Mucosa of rectum (tissue), 2 donors: Measurements from ENCODE around the gene POC1A.
"Not testable (repeated sequence)": the region's sequence is repeated elsewhere in the genome, so short reads cannot be mapped to it uniquely, and the experiment has no call there.

Experiments
- H3K27ac ChIP-seq, 2 donors: one replicate each; pipeline ENCODE4 v1.7.0; 2013; ENCODE audit warnings: inconsistent platforms in 2 of 2, low read depth in 2 of 2, low read length in 2 of 2
- H3K27me3 ChIP-seq, 2 donors: one replicate each; pipeline ENCODE4 v1.7.0; 2013; ENCODE audit warnings: low read length in 2 of 2; ENCODE audit not compliant: control insufficient read depth in 2 of 2, insufficient read depth in 2 of 2
- H3K36me3 ChIP-seq, 2 donors: one replicate each; pipeline ENCODE4 v1.7.0; 2013; ENCODE audit warnings: low read length in 2 of 2; ENCODE audit not compliant: control insufficient read depth in 2 of 2, insufficient read depth in 2 of 2
- H3K4me1 ChIP-seq, 2 donors: one replicate each; pipeline ENCODE4 v1.7.0; 2013; ENCODE audit warnings: low read length in 2 of 2, mild to moderate bottlenecking in 1 of 2; ENCODE audit not compliant: control insufficient read depth in 2 of 2, insufficient read depth in 2 of 2
- H3K4me3 ChIP-seq, 2 donors: one replicate each; pipeline ENCODE4 v1.7.0; 2013; ENCODE audit warnings: low read length in 2 of 2
- H3K9ac ChIP-seq, 2 donors: one replicate each; pipeline ENCODE4 v1.7.0; 2013; ENCODE audit warnings: low read length in 2 of 2, low read depth in 1 of 2, mild to moderate bottlenecking in 1 of 2
- H3K9me3 ChIP-seq, 2 donors: one replicate each; pipeline ENCODE4 v1.7.0; 2013; ENCODE audit warnings: low read length in 2 of 2; ENCODE audit not compliant: control insufficient read depth in 2 of 2
- donor health status: healthy.
- donor health status: Normal muscosa, but diverticular disease.

Gene POC1A

GRCh38 chr3:52052831-52053306 is 101.4 kb downstream of the POC1A start:
- no peaks in the 10 kb centered on the region for H3K27me3 ChIP-seq
- peak overlapping the region; percentile 45 to 52 for H3K9ac ChIP-seq
- peaks cover 34 to 46% of the 10 kb centered on the region in 2 donors for H3K4me1 ChIP-seq
- peak overlapping the region; percentile 71 to 82 for H3K27ac ChIP-seq
- H3K4me3 ChIP-seq: peak overlapping the region; percentile 30 to 61
- H3K36me3 ChIP-seq: peaks cover 17 to 29% of the 10 kb centered on the region in 2 donors
- no peaks in the 10 kb centered on the region for H3K9me3 ChIP-seq

- peaks cover 17 to 29% of the 10 kb centered on the region in 2 donors for H3K36me3 ChIP-seq
- H3K27me3 ChIP-seq: no peaks in the 10 kb centered on the region
- H3K4me1 ChIP-seq: peaks cover 29 to 35% of the 10 kb centered on the region in 2 donors
- H3K9ac ChIP-seq: no peak overlapping the region
- no peaks in the 10 kb centered on the region for H3K9me3 ChIP-seq
- H3K27ac ChIP-seq: peak overlapping the region in 1 of 2 donors; percentile 82
- H3K4me3 ChIP-seq: no peak overlapping the region
Observed at GRCh38 chr3:52051444-52051843, 102.8 kb downstream of the POC1A start.

GRCh38 chr3:52050571-52050970 is 103.7 kb downstream of the POC1A start:
- Histone ChIP-seq H3K36me3 (peaks cover 17 to 29% of the 10 kb centered on the region in 2 donors), H3K9me3 (no peaks in the 10 kb centered on the region), H3K4me1 (peaks cover 29 to 35% of the 10 kb centered on the region in 2 donors), H3K4me3 (no peak overlapping the region), H3K27ac (no peak overlapping the region), H3K27me3 (no peaks in the 10 kb centered on the region), H3K9ac (no peak overlapping the region)

- Histone ChIP-seq H3K4me1 (peaks cover 25 to 30% of the 10 kb centered on the region in 2 donors), H3K27me3 (no peaks in the 10 kb centered on the region), H3K9me3 (no peaks in the 10 kb centered on the region), H3K9ac (no peak overlapping the region), H3K4me3 (no peak overlapping the region), H3K27ac (no peak overlapping the region), H3K36me3 (peaks cover 17 to 29% of the 10 kb centered on the region in 2 donors)
Observed at GRCh38 chr3:52049503-52049902, 104.7 kb downstream of the POC1A start.

GRCh38 chr3:52047295-52047960 is 106.8 kb downstream of the POC1A start:
- peaks cover 7 to 9% of the 10 kb centered on the region in 2 donors for H3K4me1 ChIP-seq
- peaks cover 17 to 25% of the 10 kb centered on the region in 2 donors for H3K36me3 ChIP-seq
- H3K9ac ChIP-seq: no peak overlapping the region
- H3K9me3 ChIP-seq: no peaks in the 10 kb centered on the region
- H3K4me3 ChIP-seq: no peak overlapping the region
- H3K27ac ChIP-seq: peak overlapping the region in 1 of 2 donors; percentile 16
- H3K27me3 ChIP-seq: no peaks in the 10 kb centered on the region

GRCh38 chr3:52046902-52047239 is 107.4 kb downstream of the POC1A start:
- H3K27me3 ChIP-seq: no peaks in the 10 kb centered on the region
- H3K4me1 ChIP-seq: peaks cover 2 to 4% of the 10 kb centered on the region in 2 donors
- H3K9ac ChIP-seq: no peak overlapping the region
- H3K4me3 ChIP-seq: no peak overlapping the region
- H3K36me3 ChIP-seq: peaks cover 17 to 25% of the 10 kb centered on the region in 2 donors
- no peaks in the 10 kb centered on the region for H3K9me3 ChIP-seq
- peak overlapping the region; percentile 3 to 16 for H3K27ac ChIP-seq

GRCh38 chr3:52046186-52046901 is 107.9 kb downstream of the POC1A start:
- Histone ChIP-seq H3K4me3 (no peak overlapping the region), H3K4me1 (no peaks in the 10 kb centered on the region), H3K9me3 (no peaks in the 10 kb centered on the region)

GRCh38 chr3:52044869-52045619 is 109.2 kb downstream of the POC1A start:
- Histone ChIP-seq H3K4me3 (no peak overlapping the region), H3K9ac (no peak overlapping the region), H3K9me3 (no peaks in the 10 kb centered on the region), H3K27me3 (peaks cover 0 to 2% of the 10 kb centered on the region in 2 donors), H3K27ac (no peak overlapping the region), H3K4me1 (no peaks in the 10 kb centered on the region), H3K36me3 (peaks cover 10% of the 10 kb centered on the region in 2 donors)

More at GRCh38 chr3:52046186-52046901, 107.9 kb downstream of the POC1A start:
- no peak overlapping the region for H3K9ac ChIP-seq
- peak overlapping the region in 1 of 2 donors; percentile 3 for H3K27ac ChIP-seq
- no peaks in the 10 kb centered on the region for H3K27me3 ChIP-seq
- H3K36me3 ChIP-seq: peaks cover 17 to 21% of the 10 kb centered on the region in 2 donors

- Histone ChIP-seq H3K27ac (no peak overlapping the region), H3K36me3 (no peaks in the 10 kb centered on the region)
Observed at GRCh38 chr3:52043750-52044149, 110.5 kb downstream of the POC1A start.

GRCh38 chr3:52043039-52043438 is 111.2 kb downstream of the POC1A start:
- H3K27ac ChIP-seq: not testable (repeated sequence)

More at GRCh38 chr3:52043750-52044149, 110.5 kb downstream of the POC1A start:
- Histone ChIP-seq H3K4me1 (no peaks in the 10 kb centered on the region), H3K4me3 (no peak overlapping the region), H3K9me3 (no peaks in the 10 kb centered on the region), H3K27me3 (peaks cover 4 to 8% of the 10 kb centered on the region in 2 donors), H3K9ac (no peak overlapping the region)

More at GRCh38 chr3:52043039-52043438, 111.2 kb downstream of the POC1A start:
- H3K9me3 ChIP-seq, H3K4me1 ChIP-seq, H3K4me3 ChIP-seq, H3K9ac ChIP-seq, H3K27me3 ChIP-seq, H3K36me3 ChIP-seq: not testable (repeated sequence)
